Endothelial cell of umbilical vein (primary cell): ENCODE measurements around the gene ACAD11. TPM values are rescaled to one million over a fixed set of nuclear protein-coding genes. Genes with fewer than 3 reads are reported as not detected.

Experiments used
- BruUV-seq: library from RNA; stranded (reverse); fragments of 400-500 nt; replicated peaks from 2 replicates; lab custom pipeline; 2021; lab: Mats Ljungman, UMichigan
- CTCF ChIA-PET: fragments of 300-600, 350-600 bp; sonication (Branson Sonifier 250); formaldehyde crosslinking; loops from one replicate; lab custom pipeline; 2021; ENCODE audit warnings: antibody characterized with exemption, inconsistent platforms; lab: Charles Lee
- POLR2A ChIA-PET: fragments of 300-600, 350-600 bp; sonication (Branson Sonifier 250); formaldehyde crosslinking; loops from one replicate; lab custom pipeline; 2021; ENCODE audit warnings: antibody characterized with exemption, inconsistent platforms; lab: Charles Lee
- DNase-seq: peaks from one replicate; pipeline ENCODE4 v3.0.0-alpha.2; 2011; ENCODE audit warnings: low read depth, low spot score
- FAIRE-seq: peaks from 2 replicates; lab custom pipeline; 2011; peaks lifted over from hg19 to GRCh38; lab: Jason Lieb, UNC
- H2AFZ ChIP-seq: 2 replicates; pipeline ENCODE4 v1.6.0; 2012; ENCODE audit warnings: low read depth, low read length, control low read depth, inconsistent platforms
- H3K27ac ChIP-seq: 2 replicates; pipeline ENCODE4 v1.5.1; 2011; ENCODE audit warnings: low read depth, mild to moderate bottlenecking, control low read depth, low read length, moderate library complexity; ENCODE audit not compliant: insufficient read depth
- H3K27me3 ChIP-seq, 2 experiments: 2 replicates each; pipeline versions ENCODE4 v1.6.0 to v1.6.1; 2011; ENCODE audit warnings: low read length in 2 of 2, mixed read lengths in 1 of 2; ENCODE audit not compliant: control insufficient read depth in 2 of 2, insufficient read depth in 2 of 2
- H3K36me3 ChIP-seq, 2 experiments: 2 replicates in 1 of 2; 3 replicates in 1 of 2; pipeline ENCODE4 v1.5.1; 2011; ENCODE audit warnings: low read length in 2 of 2, mild to moderate bottlenecking in 1 of 2, moderate library complexity in 1 of 2; ENCODE audit not compliant: control insufficient read depth in 2 of 2, insufficient read depth in 2 of 2; ENCODE audit errors: extremely low read depth in 1 of 2
- H3K4me1 ChIP-seq: 3 replicates; pipeline ENCODE4 v1.5.1; 2011; ENCODE audit warnings: mild to moderate bottlenecking, low read length; ENCODE audit not compliant: control insufficient read depth, insufficient read depth; ENCODE audit errors: extremely low read depth
- H3K4me2 ChIP-seq: 2 replicates; pipeline ENCODE4 v1.6.1; 2011; ENCODE audit warnings: low read length, control low read depth, mixed read lengths; ENCODE audit not compliant: insufficient read depth
- H3K4me3 ChIP-seq, 3 experiments: fragments of 200-600 bp in 1 of 3; sonication (generic), shearing (Covaris generic) in 1 of 3; replicated peaks in 1 of 3; 2 replicates each; pipeline ENCODE4 v1.5.1; 2011 to 2016; ENCODE audit warnings: control low read depth in 3 of 3, low read length in 3 of 3, mild to moderate bottlenecking in 2 of 3, inconsistent platforms in 1 of 3, low read depth in 1 of 3, moderate library complexity in 1 of 3; ENCODE audit not compliant: insufficient read depth in 1 of 3
- H3K79me2 ChIP-seq: 2 replicates; pipeline ENCODE4 v1.6.0; 2012; ENCODE audit warnings: low read length, inconsistent platforms; ENCODE audit not compliant: control insufficient read depth, insufficient read depth
- H3K9ac ChIP-seq: replicated peaks from 2 replicates; pipeline ENCODE3; 2011; ENCODE audit warnings: low read length, control low read depth; ENCODE audit not compliant: insufficient read depth; ENCODE audit errors: extremely low read depth
- H3K9me1 ChIP-seq: replicated peaks from 3 replicates; pipeline ENCODE4 v1.6.0; 2011; ENCODE audit warnings: mild to moderate bottlenecking, low read length; ENCODE audit not compliant: control insufficient read depth, insufficient read depth; ENCODE audit errors: extremely low read depth
- H3K9me3 ChIP-seq: replicated peaks from 2 replicates; pipeline ENCODE4 v1.5.1; 2012; ENCODE audit warnings: low read length, inconsistent platforms; ENCODE audit not compliant: control insufficient read depth, insufficient read depth
- H4K20me1 ChIP-seq: replicated peaks from 2 replicates; pipeline ENCODE3; 2011; ENCODE audit warnings: mild to moderate bottlenecking, low read length; ENCODE audit not compliant: control insufficient read depth, insufficient read depth; ENCODE audit errors: extremely low read depth
- FOS ChIP-seq: IDR thresholded peaks from 2 replicates; pipeline ENCODE4 v1.6.1; 2011; ENCODE audit warnings: mild to moderate bottlenecking, low read length, moderate library complexity, borderline replicate concordance; ENCODE audit not compliant: insufficient read depth
- JUN ChIP-seq: IDR thresholded peaks from 2 replicates; pipeline ENCODE4 v1.6.1; 2011; ENCODE audit warnings: borderline replicate concordance, low read depth; ENCODE audit not compliant: insufficient read length, insufficient read depth
- POLR2A ChIP-seq: IDR thresholded peaks from 2 replicates; pipeline ENCODE4 v1.6.1; 2012; ENCODE audit warnings: low read depth, mild to moderate bottlenecking, control low read depth, low read length
- POLR2AphosphoS5 ChIP-seq: IDR thresholded peaks from 2 replicates; pipeline ENCODE4 v1.6.1; 2012; ENCODE audit warnings: low read depth, mild to moderate bottlenecking, control low read depth, low read length, moderate library complexity; ENCODE audit not compliant: insufficient read depth
- dilution Hi-C: fragments of 300-500 bp; cut with MboI; formaldehyde crosslinking; loops from one replicate; pipeline ENCODE4 v1.15.0; 2019; ENCODE audit warnings: low sequenced_read_pairs; ENCODE audit not compliant: extremely low pct_ligation_motif_present
- intact Hi-C: fragments of 100-400 bp; cut with micrococcal nuclease; formaldehyde crosslinking; loops from one replicate; pipeline ENCODE4 v1.10.0; 2022
- polyA plus RNA-seq, 4 experiments: library from polyadenylated mRNA; depleted of rRNA in 3 of 4; stranded (reverse) in 3 of 4; unstranded in 1 of 4; fragments of >200 nt; gene quantifications; 2 replicates each; pipeline versions ENCODE4 v1.2.1 to v1.2.3, GENCODE V29; 2011 to 2012; ENCODE audit warnings: missing spikeins in 1 of 4
- total RNA-seq: library from RNA; stranded (reverse); gene quantifications from 2 replicates; pipeline ENCODE4 v1.2.3, GENCODE V29; 2021
- TF ChIP-seq, protein P1 (sequence below): IDR thresholded peaks from 2 replicates; pipeline ENCODE4 v1.6.1; 2011; ENCODE audit not compliant: insufficient read depth, insufficient read length

The ACAD11 gene
- total and polyA plus RNA-seq, 2 donors (not counting 3 experiments of a cell fraction or from before 2014, with no cell fraction given): 9.6 to 17.9 TPM

GRCh38 chr3:132550579-132551305 is 108.9 kb downstream of the ACAD11 start:
- intact Hi-C loops (no loop called here), dilution Hi-C loops (no loop called here)
- Histone ChIP-seq H3K4me1 (peaks cover 44% of the 10 kb centered on the region), H3K9me3 (no peaks in the 10 kb centered on the region), H4K20me1 (no peaks in the 10 kb centered on the region), H3K9me1 (no peaks in the 10 kb centered on the region), H3K27ac (no peak overlapping the region), H3K27me3 (no peaks in the 10 kb centered on the region), H3K79me2 (no peaks in the 10 kb centered on the region), H3K4me2 (no peak overlapping the region), H3K36me3 (no peaks in the 10 kb centered on the region), H3K9ac (no peak overlapping the region), H2AFZ (no peak overlapping the region), H3K4me3 (no peak overlapping the region)
- POLR2A ChIA-PET: no interaction called here
- BruUV-seq: no TSS peak
- CTCF ChIA-PET: interaction anchor here (1.5 to 6.7 kb wide), 3 partner anchors 14 to 91 kb away, joined by 3 to 30 read pairs (median 26); no protein-coding TSS in a partner anchor
- TF ChIP-seq FOS (no peak), JUN (no peak), POLR2AphosphoS5 (no peak), POLR2A (no peak)
- TF ChIP-seq, protein P1, sequence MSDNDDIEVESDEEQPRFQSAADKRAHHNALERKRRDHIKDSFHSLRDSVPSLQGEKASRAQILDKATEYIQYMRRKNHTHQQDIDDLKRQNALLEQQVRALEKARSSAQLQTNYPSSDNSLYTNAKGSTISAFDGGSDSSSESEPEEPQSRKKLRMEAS: no peak
- DNase-seq (peak; percentile 59), FAIRE-seq (no peak)

- ChIA-PET POLR2A (no interaction called here), CTCF (interaction anchor here (0.7 to 6.7 kb wide), 4 partner anchors 14 to 92 kb away, joined by 3 to 30 read pairs (median 14); no protein-coding TSS in a partner anchor)
- FAIRE-seq (peak; percentile 53), DNase-seq (peak; percentile 76)
- Histone ChIP-seq H3K4me3 (no peak overlapping the region), H3K9me1 (no peaks in the 10 kb centered on the region), H3K36me3 (no peaks in the 10 kb centered on the region), H3K9me3 (no peaks in the 10 kb centered on the region), H3K9ac (no peak overlapping the region), H3K4me1 (peaks cover 37% of the 10 kb centered on the region), H2AFZ (no peak overlapping the region), H3K79me2 (no peaks in the 10 kb centered on the region), H4K20me1 (no peaks in the 10 kb centered on the region), H3K27ac (peak overlapping the region; percentile 7), H3K4me2 (no peak overlapping the region), H3K27me3 (no peaks in the 10 kb centered on the region)
- intact Hi-C loops (no loop called here), dilution Hi-C loops (loop anchor here (25.0 kb wide), 1 partner anchor 87 kb away; no protein-coding TSS in a partner anchor)
- BruUV-seq: no TSS peak
- TF ChIP-seq FOS (peak; percentile 32), POLR2AphosphoS5 (no peak)
These were observed 109.6 kb downstream of the ACAD11 start for GRCh38 chr3:132549890-132550578.
